HepG2 (cell line): ENCODE results near the gene BCL6B. TPM values are rescaled to one million over a fixed set of nuclear protein-coding genes. Genes with fewer than 3 reads are reported as not detected.

Source experiments
- ELF3 ChIP-seq: IDR thresholded peaks from 2 replicates; pipeline ENCODE4 v1.6.1; 2016; ENCODE audit warnings: missing genetic modification reagents, missing compliant biosample characterization
- HOXD1 ChIP-seq: sonication (generic); formaldehyde crosslinking; IDR thresholded peaks from 2 replicates; pipeline ENCODE4 v1.5.0; 2020; ENCODE audit warnings: missing genetic modification reagents
- MED13 ChIP-seq: sonication (generic); formaldehyde crosslinking; IDR thresholded peaks from 2 replicates; pipeline ENCODE4 v1.5.0; 2020; ENCODE audit warnings: missing genetic modification reagents
- MIER3 ChIP-seq: IDR thresholded peaks from 2 replicates; pipeline ENCODE4 v1.6.1; 2016; ENCODE audit warnings: missing compliant biosample characterization, borderline replicate concordance
- MTF2 ChIP-seq: sonication (generic); formaldehyde crosslinking; IDR thresholded peaks from 2 replicates; pipeline ENCODE4 v1.5.0; 2020; ENCODE audit warnings: missing genetic modification reagents, borderline replicate concordance
- POLR2G ChIP-seq: fragments of 200-400 bp; formaldehyde crosslinking; IDR thresholded peaks from 2 replicates; pipeline ENCODE4 v1.6.1; 2018; ENCODE audit warnings: mild to moderate bottlenecking, low read depth, low read length, moderate library complexity
- RFXAP ChIP-seq: sonication (generic); formaldehyde crosslinking; IDR thresholded peaks from 2 replicates; pipeline ENCODE4 v1.4.0; 2020; ENCODE audit warnings: missing genetic modification reagents, borderline replicate concordance
- RXRA ChIP-seq: sonication (generic); formaldehyde crosslinking; IDR thresholded peaks from 2 replicates; pipeline ENCODE4 v1.5.1; 2020; ENCODE audit warnings: missing genetic modification reagents
- SAP130 ChIP-seq: IDR thresholded peaks from 2 replicates; pipeline ENCODE4 v1.6.1; 2016; ENCODE audit warnings: low read depth
- SNRNP70 ChIP-seq: fragments of 200-400 bp; formaldehyde crosslinking; IDR thresholded peaks from 2 replicates; pipeline ENCODE4 v1.6.1; 2017; ENCODE audit warnings: mild to moderate bottlenecking, low read depth, low read length, moderate library complexity
- TFDP2 ChIP-seq: sonication (generic); formaldehyde crosslinking; IDR thresholded peaks from 2 replicates; pipeline ENCODE4 v1.4.0; 2020; ENCODE audit warnings: missing genetic modification reagents
- ZBTB7B ChIP-seq: sonication (generic); formaldehyde crosslinking; IDR thresholded peaks from 2 replicates; pipeline ENCODE4 v1.4.0; 2020; ENCODE audit warnings: missing genetic modification reagents
- ZNF24 ChIP-seq: fragments of 450-650 bp; IDR thresholded peaks from 2 replicates; pipeline ENCODE4 v1.6.1; 2017; ENCODE audit warnings: antibody characterized with exemption, mild to moderate bottlenecking
- ZNF34 ChIP-seq: sonication (generic); formaldehyde crosslinking; IDR thresholded peaks from 2 replicates; pipeline ENCODE4 v1.4.0; 2020; ENCODE audit warnings: mild to moderate bottlenecking, missing genetic modification reagents, borderline replicate concordance
- ZNF383 ChIP-seq: sonication (generic); formaldehyde crosslinking; IDR thresholded peaks from 2 replicates; pipeline ENCODE4 v1.4.0; 2020; ENCODE audit warnings: missing genetic modification reagents, mild to moderate bottlenecking, borderline replicate concordance
- ZNF441 ChIP-seq: sonication (generic); formaldehyde crosslinking; IDR thresholded peaks from 2 replicates; pipeline ENCODE4 v1.7.0; 2021; ENCODE audit warnings: missing genetic modification reagents, borderline replicate concordance
- polyA plus RNA-seq, 8 experiments: library from polyadenylated mRNA; depleted of rRNA in 3 of 8; stranded (reverse) in 7 of 8; unstranded in 1 of 8; fragments of >200 nt; fragmentation: Illumina TruSeq in 4 of 8; extraction: Trizol in 4 of 8; gene quantifications; 2 replicates each; pipeline versions ENCODE4 v1.2.1 to v1.2.3, GENCODE V29; 2011 to 2016; ENCODE audit warnings: low read depth in 4 of 8, missing spikeins in 1 of 8, mixed read lengths in 1 of 8; ENCODE audit not compliant: insufficient read depth in 1 of 8
- total RNA-seq, 5 experiments: library from RNA; depleted of rRNA; stranded (reverse); fragments of >200 nt; fragmentation: Illumina TruSeq; extraction: Trizol; gene quantifications; 2 replicates each; pipeline ENCODE4 v1.2.3, GENCODE V29; 2016; ENCODE audit warnings: low read depth in 1 of 5
- TF ChIP-seq, protein P1 (sequence below): sonication (generic); formaldehyde crosslinking; IDR thresholded peaks from 2 replicates; pipeline ENCODE4 v1.4.0; 2020; ENCODE audit warnings: mild to moderate bottlenecking, missing genetic modification reagents
- TF ChIP-seq, protein P2 (sequence below): sonication (generic); formaldehyde crosslinking; IDR thresholded peaks from 2 replicates; pipeline ENCODE4 v1.4.0; 2020; ENCODE audit warnings: missing genetic modification reagents
- TF ChIP-seq, protein P3 (sequence below): sonication (generic); formaldehyde crosslinking; conservative IDR thresholded peaks from 2 replicates; pipeline ENCODE4 v1.4.0; 2020; ENCODE audit warnings: missing genetic modification reagents

The BCL6B gene
- total and polyA plus RNA-seq, 2 of the 13 experiments (the other 11 are each of a cell fraction or from before 2014, with no cell fraction given) = not detected

- TF ChIP-seq, protein P1, sequence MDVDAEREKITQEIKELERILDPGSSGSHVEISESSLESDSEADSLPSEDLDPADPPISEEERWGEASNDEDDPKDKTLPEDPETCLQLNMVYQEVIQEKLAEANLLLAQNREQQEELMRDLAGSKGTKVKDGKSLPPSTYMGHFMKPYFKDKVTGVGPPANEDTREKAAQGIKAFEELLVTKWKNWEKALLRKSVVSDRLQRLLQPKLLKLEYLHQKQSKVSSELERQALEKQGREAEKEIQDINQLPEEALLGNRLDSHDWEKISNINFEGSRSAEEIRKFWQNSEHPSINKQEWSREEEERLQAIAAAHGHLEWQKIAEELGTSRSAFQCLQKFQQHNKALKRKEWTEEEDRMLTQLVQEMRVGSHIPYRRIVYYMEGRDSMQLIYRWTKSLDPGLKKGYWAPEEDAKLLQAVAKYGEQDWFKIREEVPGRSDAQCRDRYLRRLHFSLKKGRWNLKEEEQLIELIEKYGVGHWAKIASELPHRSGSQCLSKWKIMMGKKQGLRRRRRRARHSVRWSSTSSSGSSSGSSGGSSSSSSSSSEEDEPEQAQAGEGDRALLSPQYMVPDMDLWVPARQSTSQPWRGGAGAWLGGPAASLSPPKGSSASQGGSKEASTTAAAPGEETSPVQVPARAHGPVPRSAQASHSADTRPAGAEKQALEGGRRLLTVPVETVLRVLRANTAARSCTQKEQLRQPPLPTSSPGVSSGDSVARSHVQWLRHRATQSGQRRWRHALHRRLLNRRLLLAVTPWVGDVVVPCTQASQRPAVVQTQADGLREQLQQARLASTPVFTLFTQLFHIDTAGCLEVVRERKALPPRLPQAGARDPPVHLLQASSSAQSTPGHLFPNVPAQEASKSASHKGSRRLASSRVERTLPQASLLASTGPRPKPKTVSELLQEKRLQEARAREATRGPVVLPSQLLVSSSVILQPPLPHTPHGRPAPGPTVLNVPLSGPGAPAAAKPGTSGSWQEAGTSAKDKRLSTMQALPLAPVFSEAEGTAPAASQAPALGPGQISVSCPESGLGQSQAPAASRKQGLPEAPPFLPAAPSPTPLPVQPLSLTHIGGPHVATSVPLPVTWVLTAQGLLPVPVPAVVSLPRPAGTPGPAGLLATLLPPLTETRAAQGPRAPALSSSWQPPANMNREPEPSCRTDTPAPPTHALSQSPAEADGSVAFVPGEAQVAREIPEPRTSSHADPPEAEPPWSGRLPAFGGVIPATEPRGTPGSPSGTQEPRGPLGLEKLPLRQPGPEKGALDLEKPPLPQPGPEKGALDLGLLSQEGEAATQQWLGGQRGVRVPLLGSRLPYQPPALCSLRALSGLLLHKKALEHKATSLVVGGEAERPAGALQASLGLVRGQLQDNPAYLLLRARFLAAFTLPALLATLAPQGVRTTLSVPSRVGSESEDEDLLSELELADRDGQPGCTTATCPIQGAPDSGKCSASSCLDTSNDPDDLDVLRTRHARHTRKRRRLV (CRISPR knock-in tag) = no peak
- TF ChIP-seq TFDP2 (CRISPR knock-in tag) (peak; percentile 70), SAP130 (peak; percentile 50), ZNF441 (CRISPR knock-in tag) (no peak), HOXD1 (no peak), ELF3 (CRISPR knock-in tag) (peak; percentile 52; the same call in 1 of the 2 replicates), MTF2 (CRISPR knock-in tag) (no peak), ZNF383 (CRISPR knock-in tag) (no peak), ZNF24 (no peak), RFXAP (CRISPR knock-in tag) (no peak), POLR2G (peak; percentile 46; the same call in 1 of the 2 replicates), RXRA (CRISPR knock-in tag) (peak; percentile 57), MED13 (CRISPR knock-in tag) (no peak), SNRNP70 (no peak), ZBTB7B (CRISPR knock-in tag) (peak; percentile 85), ZNF34 (no peak), MIER3 (no peak)
- TF ChIP-seq, protein P2, sequence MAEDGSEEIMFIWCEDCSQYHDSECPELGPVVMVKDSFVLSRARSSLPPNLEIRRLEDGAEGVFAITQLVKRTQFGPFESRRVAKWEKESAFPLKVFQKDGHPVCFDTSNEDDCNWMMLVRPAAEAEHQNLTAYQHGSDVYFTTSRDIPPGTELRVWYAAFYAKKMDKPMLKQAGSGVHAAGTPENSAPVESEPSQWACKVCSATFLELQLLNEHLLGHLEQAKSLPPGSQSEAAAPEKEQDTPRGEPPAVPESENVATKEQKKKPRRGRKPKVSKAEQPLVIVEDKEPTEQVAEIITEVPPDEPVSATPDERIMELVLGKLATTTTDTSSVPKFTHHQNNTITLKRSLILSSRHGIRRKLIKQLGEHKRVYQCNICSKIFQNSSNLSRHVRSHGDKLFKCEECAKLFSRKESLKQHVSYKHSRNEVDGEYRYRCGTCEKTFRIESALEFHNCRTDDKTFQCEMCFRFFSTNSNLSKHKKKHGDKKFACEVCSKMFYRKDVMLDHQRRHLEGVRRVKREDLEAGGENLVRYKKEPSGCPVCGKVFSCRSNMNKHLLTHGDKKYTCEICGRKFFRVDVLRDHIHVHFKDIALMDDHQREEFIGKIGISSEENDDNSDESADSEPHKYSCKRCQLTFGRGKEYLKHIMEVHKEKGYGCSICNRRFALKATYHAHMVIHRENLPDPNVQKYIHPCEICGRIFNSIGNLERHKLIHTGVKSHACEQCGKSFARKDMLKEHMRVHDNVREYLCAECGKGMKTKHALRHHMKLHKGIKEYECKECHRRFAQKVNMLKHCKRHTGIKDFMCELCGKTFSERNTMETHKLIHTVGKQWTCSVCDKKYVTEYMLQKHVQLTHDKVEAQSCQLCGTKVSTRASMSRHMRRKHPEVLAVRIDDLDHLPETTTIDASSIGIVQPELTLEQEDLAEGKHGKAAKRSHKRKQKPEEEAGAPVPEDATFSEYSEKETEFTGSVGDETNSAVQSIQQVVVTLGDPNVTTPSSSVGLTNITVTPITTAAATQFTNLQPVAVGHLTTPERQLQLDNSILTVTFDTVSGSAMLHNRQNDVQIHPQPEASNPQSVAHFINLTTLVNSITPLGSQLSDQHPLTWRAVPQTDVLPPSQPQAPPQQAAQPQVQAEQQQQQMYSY (CRISPR knock-in tag) = peak; percentile 74; the same call in 1 of the 2 replicates
- TF ChIP-seq, protein P3, sequence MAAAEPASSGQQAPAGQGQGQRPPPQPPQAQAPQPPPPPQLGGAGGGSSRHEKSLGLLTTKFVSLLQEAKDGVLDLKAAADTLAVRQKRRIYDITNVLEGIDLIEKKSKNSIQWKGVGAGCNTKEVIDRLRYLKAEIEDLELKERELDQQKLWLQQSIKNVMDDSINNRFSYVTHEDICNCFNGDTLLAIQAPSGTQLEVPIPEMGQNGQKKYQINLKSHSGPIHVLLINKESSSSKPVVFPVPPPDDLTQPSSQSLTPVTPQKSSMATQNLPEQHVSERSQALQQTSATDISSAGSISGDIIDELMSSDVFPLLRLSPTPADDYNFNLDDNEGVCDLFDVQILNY (CRISPR knock-in tag) = peak; percentile 58; the same call in 1 of the 2 replicates
These were observed 664 bp upstream of the BCL6B start (continued) for GRCh38 chr17:7021993-7022778.
